ENCODE data around the gene EFCC1. TPM values are rescaled to one million over a fixed set of nuclear protein-coding genes. Genes with fewer than 3 reads are reported as not detected.

EFCC1 gene
- total and polyA plus RNA-seq, 2 of the 8 experiments (the other 6 are each of a cell fraction or from before 2014, with no cell fraction given), result 0.14 to 0.37 TPM

GRCh38 chr3:129018751-129019150 is 17.6 kb downstream of the EFCC1 start (continued):
- TF ChIP-seq, protein P1, sequence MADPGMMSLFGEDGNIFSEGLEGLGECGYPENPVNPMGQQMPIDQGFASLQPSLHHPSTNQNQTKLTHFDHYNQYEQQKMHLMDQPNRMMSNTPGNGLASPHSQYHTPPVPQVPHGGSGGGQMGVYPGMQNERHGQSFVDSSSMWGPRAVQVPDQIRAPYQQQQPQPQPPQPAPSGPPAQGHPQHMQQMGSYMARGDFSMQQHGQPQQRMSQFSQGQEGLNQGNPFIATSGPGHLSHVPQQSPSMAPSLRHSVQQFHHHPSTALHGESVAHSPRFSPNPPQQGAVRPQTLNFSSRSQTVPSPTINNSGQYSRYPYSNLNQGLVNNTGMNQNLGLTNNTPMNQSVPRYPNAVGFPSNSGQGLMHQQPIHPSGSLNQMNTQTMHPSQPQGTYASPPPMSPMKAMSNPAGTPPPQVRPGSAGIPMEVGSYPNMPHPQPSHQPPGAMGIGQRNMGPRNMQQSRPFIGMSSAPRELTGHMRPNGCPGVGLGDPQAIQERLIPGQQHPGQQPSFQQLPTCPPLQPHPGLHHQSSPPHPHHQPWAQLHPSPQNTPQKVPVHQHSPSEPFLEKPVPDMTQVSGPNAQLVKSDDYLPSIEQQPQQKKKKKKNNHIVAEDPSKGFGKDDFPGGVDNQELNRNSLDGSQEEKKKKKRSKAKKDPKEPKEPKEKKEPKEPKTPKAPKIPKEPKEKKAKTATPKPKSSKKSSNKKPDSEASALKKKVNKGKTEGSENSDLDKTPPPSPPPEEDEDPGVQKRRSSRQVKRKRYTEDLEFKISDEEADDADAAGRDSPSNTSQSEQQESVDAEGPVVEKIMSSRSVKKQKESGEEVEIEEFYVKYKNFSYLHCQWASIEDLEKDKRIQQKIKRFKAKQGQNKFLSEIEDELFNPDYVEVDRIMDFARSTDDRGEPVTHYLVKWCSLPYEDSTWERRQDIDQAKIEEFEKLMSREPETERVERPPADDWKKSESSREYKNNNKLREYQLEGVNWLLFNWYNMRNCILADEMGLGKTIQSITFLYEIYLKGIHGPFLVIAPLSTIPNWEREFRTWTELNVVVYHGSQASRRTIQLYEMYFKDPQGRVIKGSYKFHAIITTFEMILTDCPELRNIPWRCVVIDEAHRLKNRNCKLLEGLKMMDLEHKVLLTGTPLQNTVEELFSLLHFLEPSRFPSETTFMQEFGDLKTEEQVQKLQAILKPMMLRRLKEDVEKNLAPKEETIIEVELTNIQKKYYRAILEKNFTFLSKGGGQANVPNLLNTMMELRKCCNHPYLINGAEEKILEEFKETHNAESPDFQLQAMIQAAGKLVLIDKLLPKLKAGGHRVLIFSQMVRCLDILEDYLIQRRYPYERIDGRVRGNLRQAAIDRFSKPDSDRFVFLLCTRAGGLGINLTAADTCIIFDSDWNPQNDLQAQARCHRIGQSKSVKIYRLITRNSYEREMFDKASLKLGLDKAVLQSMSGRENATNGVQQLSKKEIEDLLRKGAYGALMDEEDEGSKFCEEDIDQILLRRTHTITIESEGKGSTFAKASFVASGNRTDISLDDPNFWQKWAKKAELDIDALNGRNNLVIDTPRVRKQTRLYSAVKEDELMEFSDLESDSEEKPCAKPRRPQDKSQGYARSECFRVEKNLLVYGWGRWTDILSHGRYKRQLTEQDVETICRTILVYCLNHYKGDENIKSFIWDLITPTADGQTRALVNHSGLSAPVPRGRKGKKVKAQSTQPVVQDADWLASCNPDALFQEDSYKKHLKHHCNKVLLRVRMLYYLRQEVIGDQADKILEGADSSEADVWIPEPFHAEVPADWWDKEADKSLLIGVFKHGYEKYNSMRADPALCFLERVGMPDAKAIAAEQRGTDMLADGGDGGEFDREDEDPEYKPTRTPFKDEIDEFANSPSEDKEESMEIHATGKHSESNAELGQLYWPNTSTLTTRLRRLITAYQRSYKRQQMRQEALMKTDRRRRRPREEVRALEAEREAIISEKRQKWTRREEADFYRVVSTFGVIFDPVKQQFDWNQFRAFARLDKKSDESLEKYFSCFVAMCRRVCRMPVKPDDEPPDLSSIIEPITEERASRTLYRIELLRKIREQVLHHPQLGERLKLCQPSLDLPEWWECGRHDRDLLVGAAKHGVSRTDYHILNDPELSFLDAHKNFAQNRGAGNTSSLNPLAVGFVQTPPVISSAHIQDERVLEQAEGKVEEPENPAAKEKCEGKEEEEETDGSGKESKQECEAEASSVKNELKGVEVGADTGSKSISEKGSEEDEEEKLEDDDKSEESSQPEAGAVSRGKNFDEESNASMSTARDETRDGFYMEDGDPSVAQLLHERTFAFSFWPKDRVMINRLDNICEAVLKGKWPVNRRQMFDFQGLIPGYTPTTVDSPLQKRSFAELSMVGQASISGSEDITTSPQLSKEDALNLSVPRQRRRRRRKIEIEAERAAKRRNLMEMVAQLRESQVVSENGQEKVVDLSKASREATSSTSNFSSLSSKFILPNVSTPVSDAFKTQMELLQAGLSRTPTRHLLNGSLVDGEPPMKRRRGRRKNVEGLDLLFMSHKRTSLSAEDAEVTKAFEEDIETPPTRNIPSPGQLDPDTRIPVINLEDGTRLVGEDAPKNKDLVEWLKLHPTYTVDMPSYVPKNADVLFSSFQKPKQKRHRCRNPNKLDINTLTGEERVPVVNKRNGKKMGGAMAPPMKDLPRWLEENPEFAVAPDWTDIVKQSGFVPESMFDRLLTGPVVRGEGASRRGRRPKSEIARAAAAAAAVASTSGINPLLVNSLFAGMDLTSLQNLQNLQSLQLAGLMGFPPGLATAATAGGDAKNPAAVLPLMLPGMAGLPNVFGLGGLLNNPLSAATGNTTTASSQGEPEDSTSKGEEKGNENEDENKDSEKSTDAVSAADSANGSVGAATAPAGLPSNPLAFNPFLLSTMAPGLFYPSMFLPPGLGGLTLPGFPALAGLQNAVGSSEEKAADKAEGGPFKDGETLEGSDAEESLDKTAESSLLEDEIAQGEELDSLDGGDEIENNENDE (IDR thresholded peaks at IDR 0.05; ENCODE audit: insufficient replicate concordance, low read length), result no peak
- no peak for TF ChIP-seq SP4 (IDR thresholded peaks at IDR 0.05; ENCODE audit: low read length)
